CD4-positive, alpha-beta T cell (primary cell): ENCODE data around the gene CDK14. TPM values are rescaled to one million over a fixed set of nuclear protein-coding genes. Genes with fewer than 3 reads are reported as not detected.

Experiments
- ATAC-seq: fragments of 200-7000 bp; cut with Tn5 transposase; one replicate; pipeline ENCODE4 v1.10.0; 2022; ENCODE audit warnings: mild to moderate bottlenecking; ENCODE audit not compliant: poor library complexity
- CTCF ChIA-PET: fragments of 350-600 bp; sonication (Branson Sonifier 250); formaldehyde crosslinking; loops from one replicate; lab custom pipeline; 2021; ENCODE audit warnings: antibody characterized with exemption, inconsistent platforms; lab: Charles Lee
- POLR2A ChIA-PET: fragments of 350-600 bp; sonication (Branson Sonifier 250); formaldehyde crosslinking; loops from one replicate; lab custom pipeline; 2021; ENCODE audit warnings: antibody characterized with exemption, inconsistent platforms; lab: Charles Lee
- DNase-seq, 14 experiments: peaks; one replicate each; pipeline ENCODE4 v3.0.0-alpha.2; 2013 to 2020; ENCODE audit warnings: mixed read lengths in 2 of 14
- H3K27ac ChIP-seq, 2 donors: one replicate each; pipeline versions ENCODE4 v1.5.1 to v1.7.0; 2013; ENCODE audit warnings: low read length in 2 of 2, low read depth in 1 of 2, mild to moderate bottlenecking in 1 of 2
- H3K27me3 ChIP-seq, 2 experiments: 1 replicate in 1 of 2; 2 replicates in 1 of 2; pipeline versions ENCODE4 v1.6.1 to v1.7.0; 2013; ENCODE audit warnings: low read length in 2 of 2, control low read depth in 1 of 2, mild to moderate bottlenecking in 1 of 2, moderate library complexity in 1 of 2; ENCODE audit not compliant: insufficient read depth in 2 of 2, control insufficient read depth in 1 of 2
- H3K36me3 ChIP-seq: one replicate; pipeline ENCODE4 v1.6.1; 2013; ENCODE audit warnings: low read length, control low read depth; ENCODE audit not compliant: insufficient read depth
- H3K4me1 ChIP-seq: one replicate; pipeline ENCODE4 v1.6.1; 2013; ENCODE audit warnings: low read length, control low read depth; ENCODE audit not compliant: insufficient read depth
- H3K4me3 ChIP-seq: one replicate; pipeline ENCODE4 v1.5.1; 2013; ENCODE audit warnings: mild to moderate bottlenecking, low read length, moderate library complexity
- H3K9me3 ChIP-seq, 2 experiments: 1 replicate in 1 of 2; 2 replicates in 1 of 2; pipeline versions ENCODE4 v1.6.1 to v1.7.0; 2013; ENCODE audit warnings: low read length in 2 of 2, mild to moderate bottlenecking in 2 of 2, control low read depth in 1 of 2, moderate library complexity in 1 of 2; ENCODE audit not compliant: control insufficient read depth in 1 of 2, insufficient read depth in 1 of 2
- H3K27ac Mint-ChIP-seq: one replicate; pipeline ENCODE4 v1.8.0; 2020; ENCODE audit warnings: mixed read lengths
- H3K27me3 Mint-ChIP-seq: one replicate; pipeline ENCODE4 v1.8.0; 2021; ENCODE audit warnings: mixed read lengths
- H3K36me3 Mint-ChIP-seq: one replicate; pipeline ENCODE4 v1.8.0; 2021; ENCODE audit warnings: low read depth, mixed read lengths
- H3K4me1 Mint-ChIP-seq: one replicate; pipeline ENCODE4 v1.8.0; 2021; ENCODE audit warnings: low read depth, mixed read lengths
- H3K4me3 Mint-ChIP-seq: one replicate; pipeline ENCODE4 v1.8.0; 2020; ENCODE audit warnings: mild to moderate bottlenecking, mixed read lengths
- H3K9me3 Mint-ChIP-seq: one replicate; pipeline ENCODE4 v1.8.0; 2020; ENCODE audit warnings: mixed read lengths
- CTCF ChIP-seq: fragments of 200-600 bp; IDR thresholded peaks from one replicate; pipeline ENCODE4 v1.8.0; 2022; ENCODE audit warnings: antibody characterized with exemption, mild to moderate bottlenecking
- intact Hi-C, 2 experiments: fragments of 100-400 bp; cut with DNase I in 1 of 2; cut with micrococcal nuclease in 1 of 2; formaldehyde crosslinking; loops; one replicate each; pipeline versions ENCODE4 v1.15.1 to v1.9.0; 2023 to 2025; cut with DNase I, micrococcal nuclease
- total RNA-seq, 174 experiments: library from RNA in 2 of 174; stranded (reverse) in 2 of 174; gene quantifications; one replicate each; pipeline ENCODE4 v1.2.3 and lab custom pipeline; 2021 to 2026

Gene CDK14
- total RNA-seq, 2 experiments from 2014 or later = 0.45 to 0.47 TPM

DNA sequence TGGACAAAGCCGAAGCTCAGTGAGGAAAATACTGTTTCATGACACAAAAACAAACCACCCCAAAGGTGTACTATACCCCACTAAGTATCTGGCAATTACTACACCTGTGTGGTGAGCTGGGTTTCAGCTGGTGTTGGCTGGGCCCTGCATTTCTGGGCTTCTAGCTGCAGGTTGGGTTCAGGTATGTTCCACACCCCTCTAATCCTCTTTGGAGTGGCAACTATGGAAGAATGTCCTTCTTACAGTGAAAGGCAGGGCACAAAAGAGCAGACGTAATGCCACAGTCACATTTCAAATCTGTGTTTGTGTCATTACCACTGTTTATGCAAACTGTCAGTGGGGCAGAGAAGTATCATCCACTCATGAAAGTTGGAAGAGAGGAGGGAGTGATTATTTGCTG is 466.6 kb downstream of the CDK14 start:
- intact Hi-C loops = no loop called here
- H3K27me3 Mint-ChIP-seq = peaks cover 5% of the 10 kb centered on the region
- no peak overlapping the region for H3K4me3 Mint-ChIP-seq
- POLR2A ChIA-PET = no interaction called here
- no peak for ATAC-seq
- no peak for DNase-seq
- no peak for TF ChIP-seq CTCF
- Histone ChIP-seq H3K9me3 (peaks cover 0 to 7% of the 10 kb centered on the region in 2 experiments), H3K4me1 (no peaks in the 10 kb centered on the region), H3K27me3 (no peaks in the 10 kb centered on the region), H3K4me3 (no peak overlapping the region), H3K27ac (no peak overlapping the region), H3K36me3 (no peaks in the 10 kb centered on the region)
- no peaks in the 10 kb centered on the region for H3K36me3 Mint-ChIP-seq
- H3K9me3 Mint-ChIP-seq = no peaks in the 10 kb centered on the region
- H3K27ac Mint-ChIP-seq = no peak overlapping the region
- CTCF ChIA-PET = no interaction called here
- no peaks in the 10 kb centered on the region for H3K4me1 Mint-ChIP-seq

- Histone ChIP-seq H3K27me3 (no peaks in the 10 kb centered on the region), H3K27ac (no peak overlapping the region), H3K4me3 (no peak overlapping the region), H3K4me1 (no peaks in the 10 kb centered on the region), H3K9me3 (peaks cover 0 to 7% of the 10 kb centered on the region in 2 experiments), H3K36me3 (no peaks in the 10 kb centered on the region)
- Mint-ChIP-seq H3K36me3 (no peaks in the 10 kb centered on the region), H3K4me3 (no peak overlapping the region), H3K9me3 (no peaks in the 10 kb centered on the region), H3K27ac (no peak overlapping the region), H3K27me3 (peaks cover 5% of the 10 kb centered on the region), H3K4me1 (no peaks in the 10 kb centered on the region)
- intact Hi-C loops = no loop called here
- ATAC-seq = no peak
- ChIA-PET POLR2A (no interaction called here), CTCF (no interaction called here)
- TF ChIP-seq CTCF = no peak
- no peak for DNase-seq
Measured at GRCh38 chr7:91064052-91064451, 467.9 kb downstream of the CDK14 start.

DNA sequence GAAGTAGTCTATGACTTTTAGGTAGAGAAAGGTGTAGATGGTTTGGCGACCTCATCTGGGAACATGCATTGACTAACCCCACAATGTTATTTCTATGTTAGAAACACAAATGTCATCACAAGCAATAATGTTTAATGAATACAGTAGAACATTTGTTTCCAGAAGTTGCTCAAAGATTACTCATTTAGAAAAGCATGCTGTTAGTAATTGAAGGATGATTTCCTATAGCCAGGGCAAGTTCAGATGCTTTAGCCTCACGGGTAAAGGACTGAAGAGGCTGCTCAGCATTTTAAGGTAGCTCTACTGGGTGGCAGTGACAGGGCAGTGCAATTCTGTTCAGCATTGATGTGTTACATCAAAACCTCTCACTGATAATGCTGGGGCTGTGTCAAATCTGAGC is 468.8 kb downstream of the CDK14 start:
- H3K27ac ChIP-seq = no peak overlapping the region
- peaks cover 0 to 7% of the 10 kb centered on the region in 2 experiments for H3K9me3 ChIP-seq
- ChIA-PET CTCF (no interaction called here), POLR2A (no interaction called here)
- intact Hi-C loops = no loop called here
- TF ChIP-seq CTCF = no peak
- H3K27me3 ChIP-seq = no peaks in the 10 kb centered on the region
- DNase-seq (no peak), ATAC-seq (no peak)
- Mint-ChIP-seq H3K27ac (no peak overlapping the region), H3K27me3 (peaks cover 5% of the 10 kb centered on the region), H3K4me1 (no peaks in the 10 kb centered on the region), H3K9me3 (no peaks in the 10 kb centered on the region), H3K4me3 (no peak overlapping the region), H3K36me3 (no peaks in the 10 kb centered on the region)
- no peaks in the 10 kb centered on the region for H3K36me3 ChIP-seq
- no peaks in the 10 kb centered on the region for H3K4me1 ChIP-seq
- no peak overlapping the region for H3K4me3 ChIP-seq
